SKM-1 treated with dmso at 0.1 percent for 144 hours (cell line): ENCODE data around the gene SLC4A1AP.

ENCODE experiments used
- DNase-seq: peaks from one replicate; lab custom pipeline; 2025; ENCODE audit not compliant: unreplicated experiment; lab: John Stamatoyannopoulos, UW

Gene SLC4A1AP

DNA sequence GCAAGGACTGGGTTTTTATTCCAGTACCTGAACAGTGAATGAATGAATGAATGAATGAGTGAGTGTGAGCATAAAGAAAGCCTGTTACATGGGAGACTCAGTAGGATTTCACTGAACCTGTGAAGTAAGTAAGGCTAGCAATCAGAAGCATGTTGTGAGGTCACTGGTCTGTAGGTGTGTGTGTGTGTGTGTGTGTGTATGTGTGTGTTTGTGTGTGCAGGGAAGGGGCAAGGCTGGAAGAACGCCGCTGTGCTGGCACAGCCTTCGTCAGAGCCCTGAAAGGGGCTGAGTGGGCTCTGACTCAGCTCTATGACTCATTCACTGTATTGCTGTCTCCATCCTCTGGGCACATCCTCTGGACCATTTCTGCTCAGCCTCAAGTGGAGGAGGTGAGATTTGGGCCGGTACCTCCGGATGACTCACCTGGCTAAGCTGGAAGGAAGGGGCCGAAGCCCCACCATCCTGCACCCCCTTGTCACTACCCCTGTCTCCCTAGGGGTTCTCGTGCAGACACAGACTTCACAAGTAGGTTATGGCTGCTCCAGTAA lies 56.4 kb downstream of the SLC4A1AP start:
- no peak for DNase-seq

DNA sequence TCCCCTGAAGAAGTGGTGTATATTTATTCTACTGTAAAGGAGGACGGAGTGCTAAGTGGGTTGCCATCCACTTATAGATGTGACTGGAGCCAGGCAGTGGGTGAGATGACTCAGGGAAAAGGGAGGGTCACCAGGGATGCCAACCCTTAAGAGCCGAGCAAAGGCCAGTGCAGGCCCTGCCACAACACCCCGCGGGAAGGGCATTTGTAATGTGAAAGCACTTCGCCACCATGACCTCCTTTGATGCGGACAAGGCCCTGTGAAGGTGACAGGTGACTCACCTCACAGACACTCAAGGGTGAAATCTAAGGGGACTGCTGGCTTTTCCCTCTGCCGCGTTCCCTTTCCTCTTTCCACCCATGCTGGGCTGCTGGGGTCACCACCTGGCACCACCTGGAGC lies 57.6 kb downstream of the SLC4A1AP start:
- no peak for DNase-seq

DNA sequence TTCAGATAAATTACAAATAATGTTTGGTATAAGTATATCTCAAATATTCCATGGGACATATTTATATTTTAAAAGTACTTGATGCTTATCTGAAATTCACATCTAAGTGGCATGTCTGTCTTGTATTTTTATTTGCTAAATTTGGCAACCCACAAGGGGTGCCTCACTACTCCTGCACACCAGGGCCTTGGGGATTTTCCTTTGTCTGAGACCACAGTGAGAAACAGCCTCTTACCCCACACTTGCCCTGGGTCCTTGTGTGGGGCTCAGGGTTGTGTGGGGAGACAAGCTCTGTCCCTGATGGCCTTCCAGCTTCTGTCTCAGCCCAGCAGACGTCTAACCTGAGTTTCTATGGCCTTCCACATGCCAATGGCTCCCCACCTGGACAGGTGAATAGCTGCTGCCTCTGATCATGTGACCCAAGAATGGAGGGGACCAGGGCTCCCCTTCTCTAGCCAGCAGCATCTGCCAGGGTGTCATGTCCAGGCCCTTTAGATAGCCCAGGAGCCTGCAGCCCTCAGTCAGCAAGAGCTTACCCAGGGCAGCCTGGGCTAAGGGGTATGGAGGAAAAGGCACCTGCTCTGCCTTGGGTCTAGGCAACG lies 58.3 kb downstream of the SLC4A1AP start:
- DNase-seq, result no peak

DNA sequence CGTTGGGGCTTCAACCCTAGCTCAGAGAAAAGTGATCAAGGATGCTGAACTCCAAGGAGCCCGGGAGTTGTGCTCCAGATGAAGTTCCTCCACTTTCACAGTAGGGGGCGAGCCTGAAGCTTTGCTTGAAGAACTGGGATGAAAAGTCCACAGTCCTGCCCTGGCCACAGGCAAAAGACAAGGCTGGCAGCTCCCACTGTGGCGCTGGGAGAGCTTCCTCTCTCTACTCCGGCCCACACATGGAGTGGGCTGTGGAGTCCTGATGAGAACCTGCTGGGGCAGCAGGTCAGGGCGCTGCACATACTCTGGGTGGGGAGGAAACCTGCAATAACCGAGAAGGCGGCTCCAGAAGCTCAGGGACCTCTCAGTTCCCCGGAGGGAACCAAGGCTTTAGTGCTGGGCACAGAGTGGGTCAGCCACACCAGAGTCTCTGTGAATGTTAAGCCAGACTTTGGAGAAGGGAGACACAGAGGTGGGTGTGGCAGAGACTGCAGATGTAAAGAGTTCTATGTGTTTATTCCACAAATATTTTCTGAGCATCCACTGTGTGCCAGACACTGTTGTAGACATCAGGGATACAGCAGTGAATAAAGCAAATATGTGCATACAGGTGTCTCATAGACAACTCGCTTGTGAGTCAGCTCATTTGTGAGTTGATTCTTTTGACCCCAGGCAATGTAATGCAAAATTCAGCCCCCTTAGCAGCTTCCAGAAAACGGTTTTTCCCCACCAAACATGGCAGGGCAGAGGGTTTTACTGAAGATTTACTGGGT lies 59.9 kb downstream of the SLC4A1AP start:
- peak; percentile 63 for DNase-seq

DNA sequence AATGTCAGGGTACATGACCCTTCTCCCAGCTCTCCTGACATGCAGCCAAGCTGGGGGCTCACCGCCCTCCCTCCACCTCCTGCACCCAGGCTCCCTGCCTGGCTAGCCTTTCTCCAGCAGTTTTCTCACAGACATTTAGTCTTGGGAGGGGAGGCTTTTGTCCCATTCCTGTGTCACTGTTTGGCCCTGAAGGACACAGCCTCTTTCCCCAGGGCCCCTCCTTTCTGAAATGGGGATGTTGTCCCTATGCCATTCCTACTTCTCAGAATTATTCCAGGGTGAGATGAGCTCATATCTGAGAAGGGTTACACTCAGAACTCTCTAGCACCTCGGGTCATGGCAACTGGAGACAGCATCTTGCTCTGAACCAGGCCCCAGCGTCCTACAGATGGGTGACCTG lies 60.5 kb downstream of the SLC4A1AP start:
- no peak for DNase-seq

DNA sequence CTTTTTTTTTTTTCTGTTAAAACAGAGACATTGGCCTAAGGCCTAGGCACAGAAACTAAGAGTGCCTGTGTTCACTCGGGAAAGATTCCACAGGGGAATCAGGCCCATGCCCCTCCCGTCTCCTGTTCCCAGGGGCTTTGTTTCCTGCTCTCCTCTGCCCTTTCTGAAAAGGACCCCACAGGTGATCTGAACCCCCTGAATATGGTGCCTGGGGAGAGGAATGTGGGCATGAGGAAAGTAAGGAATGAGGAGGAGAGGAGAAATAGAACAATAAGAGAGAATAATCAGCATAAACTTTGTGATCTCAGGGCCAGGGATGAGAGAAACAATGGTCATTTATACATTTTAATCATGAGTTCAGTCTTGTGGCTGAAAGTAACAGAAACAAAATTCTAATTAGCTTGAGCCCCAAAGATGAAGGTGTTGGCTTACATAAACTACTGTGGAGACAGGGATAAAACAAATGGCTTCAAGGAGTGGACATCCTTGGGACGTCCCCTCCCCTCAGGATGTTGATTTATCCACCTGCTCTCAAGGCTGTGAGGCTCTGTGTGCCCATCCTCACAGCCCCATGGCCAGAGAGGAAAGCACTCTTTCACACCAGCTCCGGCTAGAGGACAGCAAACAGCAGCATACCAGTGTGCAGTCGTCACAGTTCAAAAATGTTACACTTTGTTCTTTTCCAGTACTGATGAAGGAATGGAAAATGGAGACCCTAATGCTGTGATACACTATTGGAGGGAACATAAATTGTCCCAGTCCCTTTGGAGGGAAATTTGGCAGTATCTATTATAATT lies 61.4 kb downstream of the SLC4A1AP start:
- DNase-seq, result no peak

DNA sequence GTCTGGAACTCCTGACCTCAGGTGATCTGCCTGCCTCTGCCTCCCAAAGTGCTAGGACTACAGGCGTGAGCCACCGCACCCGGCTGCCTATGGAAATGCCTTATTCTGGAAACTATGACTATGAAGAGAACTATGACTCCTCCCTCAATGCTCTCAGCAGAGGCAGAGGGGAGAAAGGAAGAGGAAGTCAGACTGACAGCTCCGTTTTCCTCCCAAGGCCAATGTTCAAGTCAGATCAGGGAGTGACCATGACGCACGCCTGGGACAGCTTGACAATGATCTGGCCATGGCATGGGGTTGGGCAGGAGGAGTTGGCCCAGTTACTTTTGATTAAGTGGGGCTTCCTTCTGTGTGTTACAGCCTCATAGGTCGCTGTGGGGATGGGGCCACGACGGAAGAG lies 63.6 kb downstream of the SLC4A1AP start:
- no peak for DNase-seq

DNA sequence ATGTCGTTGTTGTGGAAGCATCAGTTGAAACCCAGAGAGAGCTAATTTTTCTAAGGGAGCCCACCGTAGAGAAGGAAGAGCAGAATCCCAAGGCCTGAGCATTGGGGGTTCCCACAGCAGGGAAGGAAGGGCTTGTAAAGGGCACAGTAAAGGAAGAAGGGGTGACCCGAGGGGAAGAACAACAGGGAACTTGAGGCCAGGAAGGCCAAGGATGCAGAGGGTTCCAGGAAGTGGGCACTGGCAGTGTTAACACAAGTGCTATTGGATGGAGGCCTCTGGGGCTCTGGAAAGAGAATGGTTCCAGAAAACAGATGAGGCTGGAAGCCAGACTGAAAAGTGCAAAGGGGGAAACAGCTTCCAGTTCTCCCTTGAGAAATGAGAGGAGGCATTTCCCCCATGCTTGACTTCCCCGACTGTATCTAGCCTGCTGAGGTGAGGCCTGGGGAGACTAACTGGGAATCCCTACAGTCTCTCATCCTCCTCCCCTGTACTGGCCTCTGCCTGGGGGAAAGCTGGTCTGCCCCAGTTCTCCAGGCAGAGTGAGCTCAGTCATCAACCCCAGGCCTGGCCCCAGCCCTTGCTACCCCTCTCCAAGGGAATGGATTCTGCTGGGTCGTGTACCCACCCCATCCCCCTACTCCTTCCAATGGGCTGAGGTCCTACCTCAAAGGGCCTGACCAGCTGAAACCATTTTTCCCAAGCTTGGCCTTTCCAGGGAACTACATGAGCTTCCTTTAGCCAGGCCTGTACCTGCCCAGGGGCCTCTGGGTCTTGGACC lies 64.6 kb downstream of the SLC4A1AP start:
- DNase-seq, result no peak

DNA sequence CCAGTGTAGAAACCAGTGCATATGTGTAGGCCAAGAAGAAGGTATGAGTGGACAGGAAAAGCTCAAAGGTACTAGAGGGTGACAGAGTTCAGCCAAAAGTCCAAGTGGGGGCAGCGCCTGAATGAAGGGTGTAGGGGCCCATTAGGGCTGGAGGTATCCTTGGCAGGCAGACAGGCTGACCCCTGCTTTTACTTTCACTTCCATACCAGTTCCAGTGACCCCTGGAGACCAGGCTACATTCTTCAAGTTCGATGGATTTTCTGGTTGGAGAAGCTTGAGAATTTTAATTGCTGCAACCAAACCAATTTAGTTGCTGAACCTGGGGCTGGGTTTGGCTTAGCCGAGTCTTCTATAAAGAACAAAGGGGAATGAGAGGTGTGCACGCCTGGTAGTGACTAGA lies 65.5 kb downstream of the SLC4A1AP start:
- no peak for DNase-seq

DNA sequence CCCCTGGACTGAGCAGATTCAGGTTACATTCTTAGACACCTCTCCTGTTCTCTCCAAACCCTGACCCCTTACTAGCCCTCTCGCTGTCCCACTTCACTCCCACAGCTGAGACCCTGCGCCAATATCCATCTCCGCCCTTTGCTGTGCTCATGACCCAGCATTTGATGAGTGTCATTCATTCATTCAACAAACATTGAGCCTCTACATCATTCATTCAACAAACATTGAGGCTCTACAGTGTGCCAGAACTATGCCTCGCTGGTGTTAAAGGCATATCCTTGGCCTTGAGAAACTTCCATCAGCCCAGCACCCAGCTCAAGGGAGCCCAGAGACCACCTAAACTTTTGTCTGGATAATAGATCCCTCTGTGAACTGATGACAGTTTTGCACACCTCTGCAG lies 65.9 kb downstream of the SLC4A1AP start:
- DNase-seq, result no peak

DNA sequence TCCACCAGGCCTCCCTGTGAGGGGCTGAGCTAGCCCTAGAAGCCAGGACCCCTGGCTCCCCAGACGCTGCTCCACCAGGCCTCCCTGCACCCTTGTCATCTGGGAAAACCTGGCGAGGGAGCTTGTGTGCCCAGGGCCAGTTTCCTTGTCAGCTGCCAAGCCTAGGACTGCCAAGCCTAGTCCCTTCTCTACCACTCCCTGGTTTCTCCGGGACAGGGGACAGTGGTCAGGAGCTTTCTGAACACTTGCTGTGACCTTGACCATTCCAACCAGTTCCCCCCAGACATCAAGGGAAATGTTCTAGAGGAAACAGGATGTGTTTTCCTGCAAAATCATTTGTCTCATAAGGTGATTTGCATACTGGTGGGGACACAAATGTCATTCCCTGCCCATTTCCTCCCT lies 66.6 kb downstream of the SLC4A1AP start:
- DNase-seq, result no peak

DNA sequence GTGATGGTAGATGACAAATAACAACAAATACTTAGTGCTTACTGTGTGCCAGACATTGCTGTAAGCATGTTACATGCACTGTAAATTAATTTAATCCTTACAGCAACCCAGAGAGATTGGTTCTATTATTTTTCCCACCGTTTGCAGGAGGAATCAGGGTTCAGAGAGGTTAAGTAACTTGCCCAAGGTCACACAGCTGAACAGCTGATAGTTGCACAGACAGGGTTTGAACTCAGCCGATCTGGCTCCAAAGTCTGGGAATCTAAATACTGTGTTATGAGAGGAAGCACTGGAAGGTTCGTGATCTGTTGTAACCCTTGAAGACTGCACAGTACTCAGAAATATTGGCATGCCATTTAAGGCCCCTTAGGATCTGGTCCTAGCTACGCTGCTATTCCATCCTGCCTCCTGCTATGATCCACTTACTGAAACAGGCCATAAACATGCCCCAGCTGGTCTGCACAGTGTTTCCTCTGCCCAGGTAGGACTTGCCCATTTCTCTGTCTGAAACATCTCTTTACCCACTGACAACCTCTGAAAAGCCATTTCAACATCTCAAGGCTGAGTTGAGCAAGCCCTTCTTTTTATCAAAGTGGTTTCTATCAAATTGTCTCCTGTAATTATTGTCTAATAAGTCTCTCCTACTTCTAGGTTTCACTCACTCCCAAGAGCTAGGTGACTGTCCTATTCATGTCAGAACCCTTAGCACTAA lies 67.4 kb downstream of the SLC4A1AP start:
- no peak for DNase-seq

DNA sequence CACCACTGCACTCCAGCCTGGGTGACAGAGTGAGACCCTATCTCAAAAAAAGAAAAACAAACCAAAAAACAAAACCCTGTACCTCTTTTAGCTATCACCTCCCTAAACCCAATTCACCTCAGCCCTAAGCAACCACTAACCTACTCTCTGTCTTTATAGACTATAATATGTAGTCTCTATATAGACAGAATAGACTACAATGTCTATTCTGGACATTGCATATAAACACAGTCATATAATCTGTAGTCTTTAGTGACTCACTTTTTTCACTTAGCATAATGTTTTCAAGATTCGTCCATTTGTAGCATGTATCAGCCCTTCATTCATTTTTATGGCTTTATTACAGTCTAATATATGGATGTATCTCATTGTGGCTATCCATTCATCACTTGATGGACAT lies 70.6 kb downstream of the SLC4A1AP start:
- no peak for DNase-seq

DNA sequence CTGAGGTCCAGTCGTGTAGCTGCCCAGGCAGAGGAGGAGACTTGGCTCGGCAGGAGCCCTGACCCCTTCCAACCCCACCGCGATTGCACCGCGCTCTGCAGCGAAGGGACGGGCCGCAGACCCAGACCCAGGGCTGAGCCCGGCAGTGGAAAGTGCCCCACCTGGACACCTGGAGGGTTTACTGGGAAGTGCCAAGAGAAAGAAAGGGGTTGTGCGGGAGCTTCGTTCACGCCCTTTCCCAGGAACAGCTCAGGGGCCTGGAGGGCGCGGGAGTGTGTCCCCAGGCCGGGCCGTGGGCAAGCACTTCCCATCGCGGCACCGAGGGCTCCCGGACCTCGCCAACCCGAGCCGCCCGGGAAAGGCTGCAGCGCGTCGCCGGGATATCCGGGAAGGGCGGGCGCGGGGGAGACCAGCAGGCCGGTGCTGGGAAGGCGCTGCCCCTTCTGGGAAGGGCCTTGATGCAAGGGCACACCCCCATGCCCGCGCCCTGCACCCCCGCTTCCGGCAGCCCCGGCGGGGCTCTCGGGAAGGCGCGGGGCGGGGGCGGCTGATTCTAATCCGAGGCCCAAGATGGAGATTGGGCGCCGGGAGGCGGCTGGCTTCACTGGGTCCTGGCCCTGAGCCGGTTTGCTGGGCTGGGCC lies 71.7 kb downstream of the SLC4A1AP start:
- DNase-seq, result no peak

DNA sequence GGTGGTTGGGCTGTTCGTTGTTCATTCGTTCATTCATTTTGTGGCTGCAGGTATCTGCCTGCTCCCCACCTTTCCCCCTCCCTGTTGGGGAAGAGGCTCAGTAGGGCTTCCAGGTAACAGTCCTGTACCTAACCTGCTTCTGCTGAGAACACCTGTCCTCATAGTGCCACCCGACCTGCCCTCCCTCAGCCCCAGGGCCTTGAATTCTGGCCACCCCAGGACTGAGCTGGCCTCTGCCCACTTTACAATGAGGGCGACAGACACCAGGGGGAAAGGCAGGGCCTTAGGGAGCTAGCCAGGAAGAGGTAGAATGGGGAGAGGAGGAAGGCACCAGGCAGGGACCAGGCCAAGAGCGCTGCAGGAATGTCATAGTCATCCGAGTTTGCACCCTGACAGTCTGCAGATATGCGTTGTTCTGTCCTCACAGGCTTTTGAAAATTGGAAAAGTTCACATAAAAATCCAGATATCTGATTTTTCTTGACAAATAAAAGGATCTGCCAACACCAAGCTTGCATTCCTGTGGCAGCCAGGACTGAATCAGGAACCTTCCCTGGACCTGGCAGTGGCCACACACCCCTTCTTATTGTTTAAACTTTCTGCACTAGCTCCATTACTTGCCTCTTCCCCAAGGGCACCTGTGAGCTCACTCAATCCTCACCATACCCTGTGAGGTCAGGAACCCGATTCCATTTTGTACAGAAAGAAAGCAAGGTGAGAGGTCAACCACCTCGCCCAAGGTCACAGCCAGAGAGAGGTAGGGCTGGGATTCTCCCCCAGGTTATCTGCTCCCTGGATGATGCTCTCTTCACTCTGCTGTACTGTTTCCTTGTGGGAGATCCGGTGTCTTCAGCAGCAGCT lies 72.6 kb downstream of the SLC4A1AP start:
- no peak for DNase-seq

DNA sequence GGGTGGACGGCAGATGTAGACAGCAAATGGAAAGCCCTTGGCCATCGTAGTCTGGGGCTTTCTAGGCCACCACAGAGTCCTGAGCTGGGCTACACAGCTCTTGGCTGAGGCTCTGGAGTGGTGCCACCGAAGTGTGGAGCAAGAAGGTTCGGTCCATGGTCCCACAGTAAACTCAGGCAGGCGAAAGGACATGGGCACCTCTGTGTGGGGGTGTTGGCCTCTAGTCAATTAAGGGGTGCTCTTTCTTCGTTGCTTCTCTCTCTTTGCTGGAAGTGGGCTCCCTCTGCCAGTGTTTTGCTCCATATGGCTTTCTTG lies 73.2 kb downstream of the SLC4A1AP start:
- no peak for DNase-seq

DNA sequence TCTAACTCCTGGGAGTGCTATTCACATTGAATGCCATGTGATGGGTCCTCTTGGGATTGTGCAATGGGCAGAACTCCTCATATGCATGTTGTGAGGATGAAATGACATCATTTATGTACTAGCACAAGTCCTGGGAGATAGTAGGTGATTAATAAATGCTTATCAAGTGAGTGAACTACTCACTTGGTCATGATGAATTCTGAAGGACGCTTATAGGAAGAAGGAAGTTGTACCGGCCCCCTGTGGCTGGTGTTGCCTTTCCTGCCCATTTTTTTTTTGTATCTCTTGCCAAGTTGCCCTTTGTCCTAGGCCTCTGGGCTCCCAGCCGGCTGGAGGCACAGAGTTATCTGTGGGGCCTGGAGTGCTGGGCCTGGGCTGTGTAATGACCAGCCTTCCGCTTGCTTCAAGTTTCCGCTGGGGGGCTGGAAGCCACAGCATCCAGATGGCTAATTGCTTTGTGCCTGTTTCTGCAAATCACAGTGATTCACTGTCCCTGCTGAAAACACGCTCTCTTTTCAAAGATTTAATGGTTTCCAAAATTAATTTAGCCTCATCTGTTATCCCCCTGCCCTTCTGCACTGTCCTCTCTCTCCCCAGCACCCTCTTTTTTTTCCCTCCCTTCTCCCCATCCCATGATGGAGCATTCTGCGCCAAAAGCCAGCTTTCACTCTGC lies 74.1 kb downstream of the SLC4A1AP start:
- DNase-seq, result no peak

DNA sequence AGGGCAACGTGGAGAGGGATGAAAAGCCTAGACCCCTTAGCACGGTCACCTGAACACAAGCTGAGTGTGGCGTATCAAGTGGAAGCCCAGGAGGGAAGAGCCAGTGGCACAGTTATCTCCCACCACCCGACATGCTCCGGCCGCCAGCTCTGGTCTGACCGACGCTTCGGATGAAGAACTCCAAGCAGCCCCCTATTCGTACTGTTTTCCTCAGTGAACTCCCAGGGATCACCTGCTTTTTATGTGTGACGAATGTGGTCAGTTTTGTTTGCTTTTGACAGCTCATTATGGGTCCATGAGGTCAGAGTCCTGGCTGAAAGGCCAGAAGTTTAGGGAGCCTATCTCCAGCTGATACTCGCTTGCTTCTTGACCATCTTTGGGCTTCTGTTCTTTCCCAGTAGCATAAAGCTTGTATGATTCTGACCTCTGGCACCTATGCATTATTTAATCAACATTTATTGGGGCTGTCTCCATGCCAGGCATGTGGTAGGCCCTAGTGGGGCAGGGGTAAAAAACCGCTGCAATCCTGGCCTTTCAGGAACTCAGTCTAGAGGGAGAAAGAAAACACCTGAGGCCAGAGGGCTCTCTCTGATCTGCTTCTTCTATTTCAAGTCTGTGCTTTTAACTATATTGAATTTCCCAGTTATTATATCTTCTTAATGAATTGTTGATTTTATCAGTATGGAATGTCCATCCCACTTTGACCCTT lies 74.8 kb downstream of the SLC4A1AP start:
- no peak for DNase-seq
